A549 (cell line): Measurements from ENCODE around the gene MYO10. TPM values are rescaled to one million over a fixed set of nuclear protein-coding genes. Genes with fewer than 3 reads are reported as not detected.

Experiments
- ATAC-seq, 2 experiments: fragments of 200-7000 bp in 1 of 2; fragments of >200 bp in 1 of 2; cut with Nextera tagmentation in 1 of 2; cut with Tn5 transposase in 1 of 2; 3 replicates each; pipeline versions ENCODE4 v1.8.0 to v1.9.1; 2018 to 2020; ENCODE audit warnings: mild to moderate bottlenecking in 1 of 2, moderate library complexity in 1 of 2
- CTCF ChIA-PET: fragments of 300-600 bp; sonication (Branson Sonifier 250); formaldehyde crosslinking; extraction: SDS; loops from one replicate; lab custom pipeline; 2021; ENCODE audit warnings: antibody characterized with exemption, inconsistent platforms; lab: Yijun Ruan, JAX
- POLR2A ChIA-PET: fragments of 350-600 bp; formaldehyde crosslinking; extraction: SDS; loops from one replicate; lab custom pipeline; 2021; ENCODE audit warnings: antibody characterized with exemption, inconsistent platforms; lab: Yijun Ruan, JAX
- DNase-seq, 2 experiments: peaks; one replicate each; pipeline versions ENCODE4 v3.0.0 to v3.0.0-alpha.2; 2011 to 2016; ENCODE audit warnings: low read depth in 1 of 2, low spot score in 1 of 2
- FAIRE-seq: peaks from 2 replicates; lab custom pipeline; 2011; peaks lifted over from hg19 to GRCh38; lab: Jason Lieb, UNC
- H3K27ac ChIP-seq, 2 experiments: fragments of >200 bp; sonication (Bioruptor Twin); formaldehyde crosslinking; 3 replicates each; pipeline ENCODE4 v1.5.1; 2016 to 2017
- H3K4me1 ChIP-seq: fragments of >200 bp; sonication (Bioruptor Twin); formaldehyde crosslinking; 3 replicates; pipeline ENCODE4 v1.6.1; 2016
- H3K4me2 ChIP-seq: fragments of >200 bp; sonication (Bioruptor Twin); formaldehyde crosslinking; 3 replicates; pipeline ENCODE4 v1.6.1; 2016
- H3K4me3 ChIP-seq: fragments of >200 bp; sonication (Bioruptor Twin); formaldehyde crosslinking; 3 replicates; pipeline ENCODE4 v1.5.1; 2016
- H3K9me3 ChIP-seq: fragments of >200 bp; sonication (Bioruptor Twin); formaldehyde crosslinking; 3 replicates; pipeline ENCODE4 v1.6.1; 2016
- BCL3 ChIP-seq: fragments of >200 bp; sonication (Bioruptor Twin); formaldehyde crosslinking; IDR thresholded peaks from 3 replicates; pipeline ENCODE4 v1.6.1; 2016
- CBX8 ChIP-seq: fragments of 200-600 bp; sonication (generic); IDR thresholded peaks from 2 replicates; pipeline ENCODE4 v1.6.1; 2016
- CEBPB ChIP-seq, 2 experiments: fragments of >200 bp in 1 of 2; sonication (Bioruptor Twin) in 1 of 2; formaldehyde crosslinking in 1 of 2; IDR thresholded peaks; 2 replicates each; pipeline ENCODE4 v1.6.1; 2012 to 2016
- EHF ChIP-seq: fragments of 250-450 bp; sonication (Bioruptor Pico); IDR thresholded peaks from 2 replicates; pipeline ENCODE4 v1.5.0; 2020; ENCODE audit warnings: mild to moderate bottlenecking
- ELK1 ChIP-seq: fragments of 150-350 bp; IDR thresholded peaks from 2 replicates; pipeline ENCODE4 v1.6.1; 2014; ENCODE audit warnings: low read depth, mild to moderate bottlenecking, low read length
- FOSL2 ChIP-seq, 2 experiments: fragments of 450-650 bp in 1 of 2; fragments of >200 bp in 1 of 2; sonication (Bioruptor Twin) in 1 of 2; formaldehyde crosslinking; IDR thresholded peaks; 2 replicates each; pipeline versions ENCODE4 v1.5.0 to v1.6.1; 2016 to 2020; ENCODE audit warnings: mild to moderate bottlenecking in 1 of 2, moderate library complexity in 1 of 2
- FOXS1 ChIP-seq: fragments of 250-450 bp; sonication (Bioruptor Pico); IDR thresholded peaks from 2 replicates; pipeline ENCODE4 v1.5.0; 2020; ENCODE audit warnings: mild to moderate bottlenecking, moderate library complexity
- HEYL ChIP-seq: fragments of 250-450 bp; sonication (Bioruptor Pico); IDR thresholded peaks from 2 replicates; pipeline ENCODE4 v1.8.0; 2021; ENCODE audit warnings: mild to moderate bottlenecking, moderate library complexity
- HMGXB4 ChIP-seq: fragments of 250-450 bp; sonication (Bioruptor Pico); IDR thresholded peaks from 2 replicates; pipeline ENCODE4 v1.5.0; 2021; ENCODE audit warnings: mild to moderate bottlenecking, moderate library complexity, borderline replicate concordance
- HOXA7 ChIP-seq: fragments of 250-450 bp; sonication (Bioruptor Pico); IDR thresholded peaks from 2 replicates; pipeline ENCODE4 v1.5.0; 2020; ENCODE audit warnings: mild to moderate bottlenecking, moderate library complexity
- HOXB5 ChIP-seq: fragments of 250-450 bp; sonication (Bioruptor Pico); IDR thresholded peaks from 2 replicates; pipeline ENCODE4 v1.5.0; 2020; ENCODE audit warnings: mild to moderate bottlenecking, moderate library complexity
- JUNB ChIP-seq: fragments of >200 bp; sonication (Bioruptor Twin); formaldehyde crosslinking; IDR thresholded peaks from 2 replicates; pipeline ENCODE4 v1.6.1; 2016
- NFE2L2 ChIP-seq: fragments of 150-350 bp; conservative IDR thresholded peaks from 2 replicates; pipeline ENCODE4 v1.6.1; 2014; ENCODE audit warnings: low read length
- NPAS2 ChIP-seq: fragments of 250-450 bp; sonication (Bioruptor Pico); IDR thresholded peaks from 2 replicates; pipeline ENCODE4 v1.8.0; 2022; ENCODE audit warnings: mild to moderate bottlenecking, moderate library complexity, borderline replicate concordance
- NR3C1 ChIP-seq: fragments of >200 bp; sonication (Bioruptor Twin); formaldehyde crosslinking; IDR thresholded peaks from 3 replicates; pipeline ENCODE4 v1.6.1; 2017
- PBX3 ChIP-seq: IDR thresholded peaks from 2 replicates; pipeline ENCODE4 v1.6.1; 2012
- POLR2A ChIP-seq: IDR thresholded peaks from 2 replicates; pipeline ENCODE4 v1.6.1; 2012; ENCODE audit warnings: mild to moderate bottlenecking, low read length
- RAD21 ChIP-seq, 2 experiments: fragments of >200 bp in 1 of 2; sonication (Bioruptor Twin) in 1 of 2; formaldehyde crosslinking in 1 of 2; IDR thresholded peaks in 1 of 2; conservative IDR thresholded peaks in 1 of 2; 2 replicates in 1 of 2; 3 replicates in 1 of 2; pipeline ENCODE4 v1.6.1; 2012 to 2018; ENCODE audit warnings: inconsistent platforms in 1 of 2
- RARB ChIP-seq: fragments of 250-450 bp; sonication (Bioruptor Pico); IDR thresholded peaks from 2 replicates; pipeline ENCODE4 v1.8.0; 2021; ENCODE audit warnings: mild to moderate bottlenecking, moderate library complexity
- RFX5 ChIP-seq: fragments of 450-650 bp; IDR thresholded peaks from 2 replicates; pipeline ENCODE4 v1.7.1; 2014; ENCODE audit warnings: antibody characterized with exemption, mild to moderate bottlenecking, moderate library complexity
- SMC3 ChIP-seq: fragments of >200 bp; sonication (Bioruptor Twin); formaldehyde crosslinking; IDR thresholded peaks from 3 replicates; pipeline ENCODE4 v1.6.1; 2018; ENCODE audit warnings: inconsistent platforms
- ZC3H11A ChIP-seq: fragments of 450-650 bp; IDR thresholded peaks from 2 replicates; pipeline ENCODE4 v1.6.1; 2014; ENCODE audit warnings: antibody characterized with exemption, mild to moderate bottlenecking
- ZFP36 ChIP-seq: fragments of 450-650 bp; IDR thresholded peaks from 2 replicates; pipeline ENCODE4 v1.6.1; 2014; ENCODE audit warnings: borderline replicate concordance; ENCODE audit not compliant: partially characterized antibody
- WGBS: methylation state at CpG from one replicate; pipeline ENCODE4 v1.1.6; 2017; ENCODE audit errors: missing lambda C conversion rate; 5-methylcytosine and 5-hydroxymethylcytosine counted together
- polyA plus RNA-seq, 4 experiments: library from polyadenylated mRNA; depleted of rRNA in 3 of 4; stranded (reverse); fragments of >200 nt; fragmentation: RNase III in 1 of 4; extraction: RNeasy Plus Mini Kit Qiagen cat#74134 plus additional on column Dnase treatment in 1 of 4; gene quantifications; 2 replicates in 3 of 4; 3 replicates in 1 of 4; pipeline ENCODE4 v1.2.3, GENCODE V29; 2011 to 2017
- TF ChIP-seq, protein P1 (sequence below): fragments of 450-650 bp; IDR thresholded peaks from 2 replicates; pipeline ENCODE4 v1.6.1; 2014; ENCODE audit warnings: antibody characterized with exemption

The MYO10 gene
- polyA plus RNA-seq, 2 of the 4 experiments (the other 2 are of a cell fraction) = 68.0 to 68.5 TPM

GRCh38 chr5:16842896-16843295, 93.2 kb downstream of the MYO10 start:
- peak in 1 of 2 experiments; percentile 19; a peak in 1 of 6 replicates for ATAC-seq
- CTCF ChIA-PET = interaction anchor here (1.0 to 2.8 kb wide), 5 partner anchors 8 to 361 kb away, joined by 3 to 9 read pairs (median 4); no protein-coding TSS in a partner anchor
- WGBS = 87% methylated on average over 8 of the region's 8 CpGs
- FAIRE-seq = no peak
- DNase-seq = no peak
- TF ChIP-seq EHF (CRISPR knock-in tag) = no peak
- no peak for TF ChIP-seq HOXA7 (CRISPR knock-in tag)
- Histone ChIP-seq H3K4me1 (peaks cover 17% of the 10 kb centered on the region; the same call in 2 of the 3 replicates), H3K4me3 (no peak overlapping the region), H3K9me3 (no peaks in the 10 kb centered on the region), H3K4me2 (no peak overlapping the region), H3K27ac (no peak overlapping the region)
- POLR2A ChIA-PET = no interaction called here

DNA sequence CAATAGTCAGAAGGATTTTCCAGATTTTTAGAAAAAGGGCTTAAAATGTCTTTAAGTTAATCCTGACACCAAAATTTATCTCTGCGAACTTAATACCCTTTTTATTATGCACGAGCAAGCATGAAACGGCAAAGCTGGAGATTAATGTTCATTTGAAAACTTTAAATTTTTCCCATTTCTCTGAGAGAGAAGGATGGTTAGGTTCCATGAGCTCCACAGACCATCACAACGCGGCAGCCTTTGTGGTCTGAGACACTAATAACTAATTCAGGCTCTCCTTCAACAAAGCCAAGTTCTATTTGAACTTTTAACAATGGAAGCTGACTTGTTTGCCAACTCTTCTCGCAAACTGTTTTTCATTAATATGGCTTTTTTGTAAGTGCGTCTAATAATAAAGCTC, 94.7 kb downstream of the MYO10 start:
- Histone ChIP-seq H3K4me1 (peaks cover 18% of the 10 kb centered on the region; the same call in 2 of the 3 replicates), H3K27ac (no peak overlapping the region), H3K4me3 (no peak overlapping the region), H3K9me3 (no peaks in the 10 kb centered on the region), H3K4me2 (no peak overlapping the region)
- FAIRE-seq (no peak), DNase-seq (no peak), ATAC-seq (no peak)
- WGBS = 76% methylated on average over 7 of the region's 7 CpGs
- no peak for TF ChIP-seq HEYL (CRISPR knock-in tag)
- TF ChIP-seq PBX3 = no peak
- no peak for TF ChIP-seq POLR2A
- no peak for TF ChIP-seq NPAS2
- TF ChIP-seq JUNB = no peak
- no peak for TF ChIP-seq SMC3
- no peak for TF ChIP-seq HOXB5 (CRISPR knock-in tag)
- TF ChIP-seq HMGXB4 (CRISPR knock-in tag) = no peak
- TF ChIP-seq ZC3H11A = no peak
- TF ChIP-seq FOSL2 (IDR thresholded peaks at IDR 0.05) = no peak
- TF ChIP-seq FOSL2 (CRISPR knock-in tag; IDR thresholded peaks at IDR 0.05) = no peak
- TF ChIP-seq CBX8 = no peak
- no peak for TF ChIP-seq NR3C1
- no peak for TF ChIP-seq HOXA7 (CRISPR knock-in tag)
- TF ChIP-seq FOXS1 (CRISPR knock-in tag) = no peak
- ChIA-PET POLR2A (no interaction called here), CTCF (interaction anchor here (0.7 to 2.8 kb wide), 6 partner anchors 12 to 362 kb away, joined by 3 to 9 read pairs (median 4); no protein-coding TSS in a partner anchor)

- Histone ChIP-seq H3K9me3 (no peaks in the 10 kb centered on the region), H3K4me3 (no peak overlapping the region), H3K4me1 (peaks cover 38% of the 10 kb centered on the region; the same call in 2 of the 3 replicates), H3K4me2 (no peak overlapping the region), H3K27ac (no peak overlapping the region)
- 88% methylated on average over 3 of the region's 3 CpGs for whole genome bisulfite sequencing
- ATAC-seq (no peak), FAIRE-seq (no peak), DNase-seq (no peak)
- ChIA-PET CTCF (no interaction called here), POLR2A (no interaction called here)
- TF ChIP-seq BCL3 (no peak), ELK1 (no peak), ZFP36 (no peak), RFX5 (no peak), RAD21 (conservative IDR thresholded peaks at IDR 0.05 in 1 of 2, IDR thresholded peaks at IDR 0.05 in 1 of 2) (no peak), FOXS1 (CRISPR knock-in tag) (no peak), JUNB (no peak), CEBPB (IDR thresholded peaks at IDR 0.05) (no peak), RARB (CRISPR knock-in tag) (no peak), EHF (CRISPR knock-in tag) (no peak), HEYL (CRISPR knock-in tag) (no peak), NFE2L2 (no peak)
- TF ChIP-seq, protein P1, sequence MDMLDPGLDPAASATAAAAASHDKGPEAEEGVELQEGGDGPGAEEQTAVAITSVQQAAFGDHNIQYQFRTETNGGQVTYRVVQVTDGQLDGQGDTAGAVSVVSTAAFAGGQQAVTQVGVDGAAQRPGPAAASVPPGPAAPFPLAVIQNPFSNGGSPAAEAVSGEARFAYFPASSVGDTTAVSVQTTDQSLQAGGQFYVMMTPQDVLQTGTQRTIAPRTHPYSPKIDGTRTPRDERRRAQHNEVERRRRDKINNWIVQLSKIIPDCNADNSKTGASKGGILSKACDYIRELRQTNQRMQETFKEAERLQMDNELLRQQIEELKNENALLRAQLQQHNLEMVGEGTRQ = no peak
Measured at GRCh38 chr5:16837305-16837704, 98.8 kb downstream of the MYO10 start.
